ENCODE results near the gene CERS2. TPM values are rescaled to one million over a fixed set of nuclear protein-coding genes. Genes with fewer than 3 reads are reported as not detected.

Gene CERS2, protein sequence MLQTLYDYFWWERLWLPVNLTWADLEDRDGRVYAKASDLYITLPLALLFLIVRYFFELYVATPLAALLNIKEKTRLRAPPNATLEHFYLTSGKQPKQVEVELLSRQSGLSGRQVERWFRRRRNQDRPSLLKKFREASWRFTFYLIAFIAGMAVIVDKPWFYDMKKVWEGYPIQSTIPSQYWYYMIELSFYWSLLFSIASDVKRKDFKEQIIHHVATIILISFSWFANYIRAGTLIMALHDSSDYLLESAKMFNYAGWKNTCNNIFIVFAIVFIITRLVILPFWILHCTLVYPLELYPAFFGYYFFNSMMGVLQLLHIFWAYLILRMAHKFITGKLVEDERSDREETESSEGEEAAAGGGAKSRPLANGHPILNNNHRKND
- total RNA-seq (2016; rRNA removed; fragmentation: Illumina TruSeq; extraction: Trizol) (188 and 298 TPM in 2 replicates), polyA plus RNA-seq (2011; rRNA removed) (269 and 315 TPM in 2 replicates), polyA minus RNA-seq (2011; rRNA and poly(A)+ RNA removed; ENCODE audit: low replicate concordance) (346 and 363 TPM in 2 replicates), Bru-seq, nascent RNA (percentile 91 among the genes with signal in this experiment), BruChase-seq, experiment 1, labeled RNA remaining after a 6-hour chase (percentile 98 among the genes with signal in this experiment), BruChase-seq, experiment 2, labeled RNA remaining after a 2-hour chase (percentile 96 among the genes with signal in this experiment)
- total RNA-seq (2016; cell fraction: cytosol; rRNA removed; fragmentation: Illumina TruSeq; extraction: Trizol; ENCODE audit: low read depth), result 172 and 174 TPM in 2 replicates
- 172 and 303 TPM in 2 replicates for total RNA-seq (2016; cell fraction: insoluble cytoplasmic fraction; rRNA removed; fragmentation: Illumina TruSeq; extraction: Trizol)
- total RNA-seq (2016; cell fraction: membrane; rRNA removed; fragmentation: Illumina TruSeq; extraction: Trizol), result 391 and 396 TPM in 2 replicates
- 237 and 286 TPM in 2 replicates for total RNA-seq (2016; cell fraction: nucleus; rRNA removed; fragmentation: Illumina TruSeq; extraction: Trizol)
- 210 and 326 TPM in 2 replicates for polyA plus RNA-seq (2011; cell fraction: cytosol; rRNA removed)
- 209 and 246 TPM in 2 replicates for polyA plus RNA-seq (2011; cell fraction: nucleus; rRNA removed)
- 202 and 241 TPM in 2 replicates for polyA plus RNA-seq (2012)
- polyA plus RNA-seq (2016; cell fraction: cytosol; fragmentation: Illumina TruSeq; extraction: Trizol; ENCODE audit: low read depth), result 183 and 188 TPM in 2 replicates
- 211 and 221 TPM in 2 replicates for polyA plus RNA-seq (2016; cell fraction: insoluble cytoplasmic fraction; fragmentation: Illumina TruSeq; extraction: Trizol; ENCODE audit: low read depth)
- 341 and 359 TPM in 2 replicates for polyA plus RNA-seq (2016; cell fraction: membrane; fragmentation: Illumina TruSeq; extraction: Trizol; ENCODE audit: low read depth)
- polyA plus RNA-seq (2016; cell fraction: nucleus; fragmentation: Illumina TruSeq; extraction: Trizol; ENCODE audit: insufficient read depth, low read depth), result 425 and 431 TPM in 2 replicates
- 145 and 155 TPM in 2 replicates for polyA minus RNA-seq (2011; cell fraction: cytosol; rRNA and poly(A)+ RNA removed)
- polyA minus RNA-seq (2011; cell fraction: nucleus; rRNA and poly(A)+ RNA removed), result 108 and 145 TPM in 2 replicates
- long read RNA-seq, experiment 1, transcript CERS2-205 (11 exons, 2,505 nt), result major isoform, 25 of 49 reads
- long read RNA-seq, experiment 1, partial matches to known transcripts, result 7 of 49 reads
- long read RNA-seq, experiment 1, other reads (novel, unspliced or antisense), result 17 of 49 reads
- long read RNA-seq, experiment 2, transcript CERS2-205 (11 exons, 2,505 nt), result major isoform, 402 of 632 reads
- long read RNA-seq, experiment 2, transcript CERS2-201 (11 exons, 2,544 nt), result minor isoform, 16 of 632 reads
- long read RNA-seq, experiment 2, partial matches to known transcripts, result 95 of 632 reads
- long read RNA-seq, experiment 2, other reads (novel, unspliced or antisense), result 116 of 632 reads

GRCh38 chr1:150974580-150975478 is at the start of gene CERS2:
TSS of gene CERS2 (minus strand) at chr1:150974835. CDS start at chr1:150969090, 5,745 bp downstream.
- H3K4me3 ChIP-seq (replicated peaks in 1 of 3; ENCODE audit: insufficient read depth in 1 of 3, low read depth in 2 of 3, low read length in 3 of 3), result peak within 1 kb of the TSS; percentile 71 to 95 (median 89)
- DNase-seq (ENCODE audit: low spot score), result peak; percentile 52
- no peaks in the 10 kb centered on the region for H3K9me3 ChIP-seq (ENCODE audit: low read length)
- 6% methylated on average over 26 of the region's 106 CpGs for WGBS (ENCODE audit: low lambda C conversion rate)
- peaks cover 79% of the 10 kb centered on the region for H3K4me1 ChIP-seq (ENCODE audit: insufficient read depth, low read length)
- peak within 1 kb of the TSS; percentile 98 for H3K4me2 ChIP-seq (ENCODE audit: low read depth, low read length)
- H3K36me3 ChIP-seq (replicated peaks in 1 of 2; ENCODE audit: control insufficient read depth in 1 of 2, insufficient read depth in 2 of 2, low read length in 2 of 2), result 0 out of 5 replicates have a peak, but pooled peaks cover 0 to 3% of the 10 kb centered on the region in 2 experiments
- no peak for FAIRE-seq
- peaks cover 12% of the 10 kb centered on the region for H4K20me1 ChIP-seq (ENCODE audit: insufficient read depth, low read length)
- no peak within 1 kb of the TSS for H2AFZ ChIP-seq (ENCODE audit: low read length)
- ATAC-seq, result peak; percentile 28
- H3K79me2 ChIP-seq (ENCODE audit: insufficient read depth, low read length), result peaks cover 46% of the 10 kb centered on the region
- ChIA-PET POLR2A (interaction anchor here (0.5 to 10.3 kb wide), 8 partner anchors 9 to 368 kb away, joined by 3 to 99 read pairs (median 4); partner anchors contain the start of gene MINDY1), CTCF (ENCODE audit: low intra/inter-chr PET ratio, low total read pairs) (no interaction called here)
- H3K9ac ChIP-seq (ENCODE audit: insufficient read depth, low read depth, low read length), result peak within 1 kb of the TSS; percentile 97
- H3K27ac ChIP-seq (ENCODE audit: extremely low read length, insufficient read depth, low read length), result peak within 1 kb of the TSS; percentile 96
- BruUV-seq (replicated peaks), result TSS peak; percentile 40
- in situ Hi-C loops (cut with HindIII; ENCODE audit: extremely low pct_ligation_motif_present, low pct_unique_long_range_greater_than_20kb), result no loop called here
- no peaks in the 10 kb centered on the region; a peak in 1 of 5 replicates for H3K27me3 ChIP-seq (ENCODE audit: control insufficient read depth in 1 of 2, insufficient read depth in 2 of 2, low read length in 2 of 2)
- intact Hi-C loops (cut with micrococcal nuclease; ENCODE audit: unreplicated experiment), result loop anchor here (5.0 kb wide), 1 partner anchor 32 kb away; the partner anchor contains the start of genes MINDY1 and PRUNE1
- TF ChIP-seq KAT7 (CRISPR knock-in tag; IDR thresholded peaks at IDR 0.05; ENCODE audit: borderline replicate concordance), result peak; percentile 70; the same call in 1 of the 2 replicates
- peak; percentile 65; the same call in 1 of the 2 replicates for TF ChIP-seq ZNF788 (CRISPR knock-in tag; IDR thresholded peaks at IDR 0.05; ENCODE audit: borderline replicate concordance)
- TF ChIP-seq ZNF331 (CRISPR knock-in tag; IDR thresholded peaks at IDR 0.05), result 0 out of 2 replicates have a peak, but pooled peaks have one; percentile 29
- no peak for TF ChIP-seq EP300 (IDR thresholded peaks at IDR 0.05; ENCODE audit: low read depth in 2 of 2, low read length in 2 of 2)
- TF ChIP-seq EP300 (CRISPR knock-in tag; IDR thresholded peaks at IDR 0.05; ENCODE audit: borderline replicate concordance), result 0 out of 2 replicates have a peak, but pooled peaks have one; percentile 21
- TF ChIP-seq CBX5 (CRISPR knock-in tag; IDR thresholded peaks at IDR 0.05; ENCODE audit: borderline replicate concordance), result no peak
- TF ChIP-seq PHF20 (CRISPR knock-in tag; IDR thresholded peaks at IDR 0.05), result no peak
- TF ChIP-seq, protein P1, sequence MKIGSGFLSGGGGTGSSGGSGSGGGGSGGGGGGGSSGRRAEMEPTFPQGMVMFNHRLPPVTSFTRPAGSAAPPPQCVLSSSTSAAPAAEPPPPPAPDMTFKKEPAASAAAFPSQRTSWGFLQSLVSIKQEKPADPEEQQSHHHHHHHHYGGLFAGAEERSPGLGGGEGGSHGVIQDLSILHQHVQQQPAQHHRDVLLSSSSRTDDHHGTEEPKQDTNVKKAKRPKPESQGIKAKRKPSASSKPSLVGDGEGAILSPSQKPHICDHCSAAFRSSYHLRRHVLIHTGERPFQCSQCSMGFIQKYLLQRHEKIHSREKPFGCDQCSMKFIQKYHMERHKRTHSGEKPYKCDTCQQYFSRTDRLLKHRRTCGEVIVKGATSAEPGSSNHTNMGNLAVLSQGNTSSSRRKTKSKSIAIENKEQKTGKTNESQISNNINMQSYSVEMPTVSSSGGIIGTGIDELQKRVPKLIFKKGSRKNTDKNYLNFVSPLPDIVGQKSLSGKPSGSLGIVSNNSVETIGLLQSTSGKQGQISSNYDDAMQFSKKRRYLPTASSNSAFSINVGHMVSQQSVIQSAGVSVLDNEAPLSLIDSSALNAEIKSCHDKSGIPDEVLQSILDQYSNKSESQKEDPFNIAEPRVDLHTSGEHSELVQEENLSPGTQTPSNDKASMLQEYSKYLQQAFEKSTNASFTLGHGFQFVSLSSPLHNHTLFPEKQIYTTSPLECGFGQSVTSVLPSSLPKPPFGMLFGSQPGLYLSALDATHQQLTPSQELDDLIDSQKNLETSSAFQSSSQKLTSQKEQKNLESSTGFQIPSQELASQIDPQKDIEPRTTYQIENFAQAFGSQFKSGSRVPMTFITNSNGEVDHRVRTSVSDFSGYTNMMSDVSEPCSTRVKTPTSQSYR (CRISPR knock-in tag; IDR thresholded peaks at IDR 0.05; ENCODE audit: borderline replicate concordance), result peak; percentile 46; the same call in 1 of the 2 replicates
- no peak for TF ChIP-seq ZNF878 (CRISPR knock-in tag; IDR thresholded peaks at IDR 0.05)
- peak; percentile 27; the same call in 1 of the 2 replicates for TF ChIP-seq SALL1 (CRISPR knock-in tag; IDR thresholded peaks at IDR 0.05)
- TF ChIP-seq ZNF180 (CRISPR knock-in tag; IDR thresholded peaks at IDR 0.05; ENCODE audit: borderline replicate concordance, low read depth), result no peak
- no peak for TF ChIP-seq ZNF720 (CRISPR knock-in tag; IDR thresholded peaks at IDR 0.05)
- peak; percentile 46; the same call in 1 of the 2 replicates for TF ChIP-seq KAT8 (CRISPR knock-in tag; IDR thresholded peaks at IDR 0.05)
